GM19099 (cell line): Measurements from ENCODE around the gene CHI3L2.

ENCODE experiments used
- POLR2A ChIP-seq: IDR thresholded peaks from 3 replicates; pipeline ENCODE4 v1.6.1; 2011; ENCODE audit warnings: low read depth; ENCODE audit not compliant: insufficient read length; ENCODE audit errors: extremely low read depth

Gene CHI3L2

GRCh38 chr1:111281411-111281810 lies 53.9 kb downstream of the CHI3L2 start:
- TF ChIP-seq POLR2A: no peak

- no peak for TF ChIP-seq POLR2A
These were observed 56.3 kb downstream of the CHI3L2 start for GRCh38 chr1:111283838-111284237.

- TF ChIP-seq POLR2A: no peak
These were observed 58.4 kb downstream of the CHI3L2 start for GRCh38 chr1:111285879-111286278.

- TF ChIP-seq POLR2A: no peak
These were observed 59.4 kb downstream of the CHI3L2 start for GRCh38 chr1:111286912-111287311.

- no peak for TF ChIP-seq POLR2A
These were observed 61.9 kb downstream of the CHI3L2 start for GRCh38 chr1:111289371-111289770.

- TF ChIP-seq POLR2A: no peak
These were observed 62.6 kb downstream of the CHI3L2 start for GRCh38 chr1:111290104-111290503.

GRCh38 chr1:111290630-111291029 lies 63.1 kb downstream of the CHI3L2 start, which contains the start of gene CHIA:
Gene CHIA (plus strand): TSS chr1:111290851. CDS start chr1:111310468, 19,617 bp downstream.
- TF ChIP-seq POLR2A: no peak
